OCI-LY7 (cell line): Measurements from ENCODE around the gene KCNMA1. TPM values are rescaled to one million over a fixed set of nuclear protein-coding genes. Genes with fewer than 3 reads are reported as not detected.

Source experiments
- BruUV-seq: library from RNA; stranded (reverse); fragments of 400-500 nt; replicated peaks from 2 replicates; lab custom pipeline; 2021; lab: Mats Ljungman, UMichigan
- CTCF ChIA-PET: fragments of 300-600 bp; sonication (Branson Sonifier 250); formaldehyde crosslinking; loops from one replicate; lab custom pipeline; 2022; ENCODE audit warnings: antibody characterized with exemption; ENCODE audit not compliant: unreplicated experiment; lab: Charles Lee
- POLR2A ChIA-PET: fragments of 300-600 bp; sonication (Branson Sonifier 250); formaldehyde crosslinking; loops from one replicate; lab custom pipeline; 2022; ENCODE audit warnings: antibody characterized with exemption; lab: Charles Lee
- DNase-seq: peaks from one replicate; pipeline ENCODE4 v3.0.0-alpha.2; 2015; ENCODE audit warnings: low spot score
- H2AFZ ChIP-seq: fragments of 200-600 bp; sonication (generic), shearing (Covaris generic); 2 replicates; pipeline ENCODE4 v1.6.1; 2014; ENCODE audit warnings: mild to moderate bottlenecking, antibody characterized with exemption, low read length, moderate library complexity
- H3K27ac ChIP-seq: fragments of 200-600 bp; sonication (generic); 2 replicates; pipeline ENCODE4 v1.5.1; 2014; ENCODE audit warnings: mixed run types, low read depth, mild to moderate bottlenecking, moderate library complexity, low read length, inconsistent platforms; ENCODE audit not compliant: poor library complexity, severe bottlenecking
- H3K36me3 ChIP-seq: fragments of 200-600 bp; sonication (generic); 2 replicates; pipeline ENCODE4 v1.6.1; 2014; ENCODE audit warnings: mild to moderate bottlenecking, antibody characterized with exemption, low read length, moderate library complexity, mixed read lengths; ENCODE audit not compliant: insufficient read depth
- H3K4me1 ChIP-seq: fragments of 200-600 bp; sonication (generic); 2 replicates; pipeline ENCODE4 v1.5.1; 2014; ENCODE audit warnings: mild to moderate bottlenecking, low read length; ENCODE audit not compliant: insufficient read depth, poor library complexity, severe bottlenecking
- H3K4me2 ChIP-seq: fragments of 200-600 bp; sonication (generic); 2 replicates; pipeline ENCODE4 v1.6.1; 2014; ENCODE audit warnings: mild to moderate bottlenecking, low read length
- H3K4me3 ChIP-seq: fragments of 200-600 bp; sonication (generic); 2 replicates; pipeline ENCODE4 v1.5.1; 2014; ENCODE audit warnings: mild to moderate bottlenecking, low read depth, low read length; ENCODE audit not compliant: poor library complexity, severe bottlenecking
- H3K79me2 ChIP-seq: fragments of 200-600 bp; sonication (generic); 2 replicates; pipeline ENCODE4 v1.6.1; 2016; ENCODE audit warnings: low read depth, mild to moderate bottlenecking, low read length, moderate library complexity, mixed read lengths; ENCODE audit not compliant: insufficient read depth
- H3K9me2 ChIP-seq: fragments of 200-600 bp; sonication (generic); 2 replicates; pipeline ENCODE4 v1.6.1; 2016; ENCODE audit warnings: mild to moderate bottlenecking, low read length, mixed read lengths; ENCODE audit not compliant: insufficient read depth
- H3K9me3 ChIP-seq: fragments of 200-600 bp; sonication (generic); 2 replicates; pipeline ENCODE4 v1.6.1; 2014; ENCODE audit warnings: mild to moderate bottlenecking, mixed run types, low read length, mixed read lengths
- H4K20me1 ChIP-seq: fragments of 200-600 bp; sonication (generic); 2 replicates; pipeline ENCODE4 v1.6.1; 2014; ENCODE audit warnings: mild to moderate bottlenecking, antibody characterized with exemption, low read length, moderate library complexity, mixed read lengths; ENCODE audit not compliant: insufficient read depth
- EZH2phosphoT487 ChIP-seq: fragments of 200-600 bp; sonication (generic); IDR thresholded peaks from 2 replicates; pipeline ENCODE4 v1.6.1; 2018; ENCODE audit warnings: low read depth, borderline replicate concordance, mild to moderate bottlenecking, mixed run types, antibody characterized with exemption, low read length, moderate library complexity, mixed read lengths
- intact Hi-C: fragments of 100-400 bp; cut with micrococcal nuclease; formaldehyde crosslinking; loops from one replicate; pipeline ENCODE4 v1.10.0; 2022; ENCODE audit not compliant: unreplicated experiment
- total RNA-seq, 2 experiments: library from RNA; depleted of rRNA in 1 of 2; stranded (reverse); fragments of >200 nt in 1 of 2; shearing (Covaris generic) in 1 of 2; gene quantifications; 2 replicates each; pipeline ENCODE4 v1.2.3, GENCODE V29; 2014 to 2022
- TF ChIP-seq, protein P1 (sequence below): fragments of 200-600 bp; sonication (generic); conservative IDR thresholded peaks from 2 replicates; pipeline ENCODE4 v1.5.1; 2014; ENCODE audit warnings: mild to moderate bottlenecking, antibody characterized with exemption, low read length, moderate library complexity, mixed read lengths

The KCNMA1 gene
- total RNA-seq, 2 experiments from 2014 or later = not detected

DNA sequence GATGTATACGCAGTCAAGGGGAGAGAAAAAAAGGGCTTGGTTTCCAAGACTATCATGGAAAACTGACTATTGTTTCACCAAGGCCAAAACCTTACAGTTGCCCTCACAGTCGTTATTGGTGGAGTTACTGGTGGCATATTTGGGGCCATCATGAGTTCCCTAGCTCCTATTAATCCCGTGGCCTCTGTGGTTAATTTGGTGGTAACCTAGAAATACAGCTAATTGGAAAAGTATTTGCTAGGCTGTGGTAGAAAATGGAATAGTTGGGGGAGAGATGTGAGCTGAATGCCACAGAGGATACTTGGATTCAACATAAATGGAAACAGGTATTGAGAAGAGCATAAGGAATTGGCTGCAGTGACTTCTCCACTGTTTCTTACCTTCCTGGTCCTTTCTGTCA, 450.7 kb downstream of the KCNMA1 start:
- H3K9me3 ChIP-seq = no peaks in the 10 kb centered on the region
- no peaks in the 10 kb centered on the region for H3K4me1 ChIP-seq
- H4K20me1 ChIP-seq = no peaks in the 10 kb centered on the region
- intact Hi-C loops = no loop called here
- H3K79me2 ChIP-seq = no peaks in the 10 kb centered on the region
- TF ChIP-seq, protein P1, sequence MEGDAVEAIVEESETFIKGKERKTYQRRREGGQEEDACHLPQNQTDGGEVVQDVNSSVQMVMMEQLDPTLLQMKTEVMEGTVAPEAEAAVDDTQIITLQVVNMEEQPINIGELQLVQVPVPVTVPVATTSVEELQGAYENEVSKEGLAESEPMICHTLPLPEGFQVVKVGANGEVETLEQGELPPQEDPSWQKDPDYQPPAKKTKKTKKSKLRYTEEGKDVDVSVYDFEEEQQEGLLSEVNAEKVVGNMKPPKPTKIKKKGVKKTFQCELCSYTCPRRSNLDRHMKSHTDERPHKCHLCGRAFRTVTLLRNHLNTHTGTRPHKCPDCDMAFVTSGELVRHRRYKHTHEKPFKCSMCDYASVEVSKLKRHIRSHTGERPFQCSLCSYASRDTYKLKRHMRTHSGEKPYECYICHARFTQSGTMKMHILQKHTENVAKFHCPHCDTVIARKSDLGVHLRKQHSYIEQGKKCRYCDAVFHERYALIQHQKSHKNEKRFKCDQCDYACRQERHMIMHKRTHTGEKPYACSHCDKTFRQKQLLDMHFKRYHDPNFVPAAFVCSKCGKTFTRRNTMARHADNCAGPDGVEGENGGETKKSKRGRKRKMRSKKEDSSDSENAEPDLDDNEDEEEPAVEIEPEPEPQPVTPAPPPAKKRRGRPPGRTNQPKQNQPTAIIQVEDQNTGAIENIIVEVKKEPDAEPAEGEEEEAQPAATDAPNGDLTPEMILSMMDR = no peak
- no peak for TF ChIP-seq EZH2phosphoT487
- CTCF ChIA-PET = no interaction called here
- BruUV-seq = no TSS peak
- no peak overlapping the region for H3K4me2 ChIP-seq
- H3K4me3 ChIP-seq = no peak overlapping the region
- no peaks in the 10 kb centered on the region for H3K9me2 ChIP-seq
- POLR2A ChIA-PET = interaction anchor here (1.2 kb wide), 1 partner anchor 22 kb away, joined by 3 read pairs; no protein-coding TSS in a partner anchor
- H3K36me3 ChIP-seq = no peaks in the 10 kb centered on the region
- no peak for DNase-seq
- H3K27ac ChIP-seq = no peak overlapping the region
- no peak overlapping the region for H2AFZ ChIP-seq

DNA sequence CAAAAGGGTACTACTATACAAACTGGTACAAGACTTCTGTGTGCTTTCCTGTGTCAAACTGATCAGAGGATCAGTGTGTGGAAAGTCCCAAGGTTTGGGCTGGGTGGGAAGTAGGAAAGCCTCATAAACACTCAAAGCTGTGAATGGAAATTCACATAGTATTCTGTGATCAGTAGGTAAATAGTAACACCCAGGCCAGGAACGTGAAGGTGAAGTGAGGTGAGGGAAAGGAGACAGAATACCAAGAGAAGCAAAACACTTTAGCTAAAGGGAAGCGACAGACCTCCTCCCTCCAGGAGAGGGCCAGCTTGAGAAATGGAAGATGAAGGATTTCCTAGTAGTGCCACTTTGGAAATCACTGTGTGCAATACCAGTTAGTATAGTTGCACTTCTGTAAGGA, 451.9 kb downstream of the KCNMA1 start:
- TF ChIP-seq EZH2phosphoT487 = no peak
- TF ChIP-seq, protein P1 = no peak
- ChIA-PET POLR2A (no interaction called here), CTCF (no interaction called here)
- H4K20me1 ChIP-seq = no peaks in the 10 kb centered on the region
- DNase-seq = no peak
- H3K4me1 ChIP-seq = no peaks in the 10 kb centered on the region
- BruUV-seq = no TSS peak
- H3K9me3 ChIP-seq = no peaks in the 10 kb centered on the region
- no peak overlapping the region for H3K4me3 ChIP-seq
- no peak overlapping the region for H3K4me2 ChIP-seq
- no peak overlapping the region for H2AFZ ChIP-seq
- no peaks in the 10 kb centered on the region for H3K79me2 ChIP-seq
- H3K27ac ChIP-seq = no peak overlapping the region
- intact Hi-C loops = no loop called here
- no peaks in the 10 kb centered on the region for H3K9me2 ChIP-seq
- H3K36me3 ChIP-seq = no peaks in the 10 kb centered on the region

DNA sequence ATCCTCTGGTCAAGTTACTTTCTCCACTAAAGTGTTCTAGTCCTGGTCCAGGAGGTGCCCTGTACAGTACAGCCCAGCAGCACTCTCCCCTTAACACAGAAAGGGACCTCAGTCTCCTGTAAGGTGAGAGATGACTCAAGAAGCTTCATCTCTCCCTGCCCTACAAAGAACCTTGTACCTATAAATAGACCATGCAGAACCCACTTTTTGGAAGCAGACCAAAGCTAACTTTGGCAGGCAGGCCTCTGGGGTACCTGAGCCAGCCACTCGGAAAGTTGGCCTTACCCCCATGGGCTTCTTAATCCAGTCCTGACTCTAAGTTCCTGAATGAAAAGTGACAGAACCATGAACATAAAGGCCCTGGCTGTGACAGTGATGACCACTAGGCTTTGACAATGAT, 454.8 kb downstream of the KCNMA1 start:
- ChIA-PET POLR2A (no interaction called here), CTCF (no interaction called here)
- Histone ChIP-seq H3K9me3 (no peaks in the 10 kb centered on the region), H4K20me1 (no peaks in the 10 kb centered on the region), H3K79me2 (no peaks in the 10 kb centered on the region), H3K9me2 (no peaks in the 10 kb centered on the region), H3K27ac (no peak overlapping the region), H3K4me3 (no peak overlapping the region), H3K36me3 (no peaks in the 10 kb centered on the region), H3K4me1 (no peaks in the 10 kb centered on the region), H2AFZ (no peak overlapping the region), H3K4me2 (no peak overlapping the region)
- intact Hi-C loops = no loop called here
- DNase-seq = no peak
- BruUV-seq = no TSS peak
- TF ChIP-seq, protein P1 = no peak
- no peak for TF ChIP-seq EZH2phosphoT487
